ENCODE measurements around the gene FSTL5. TPM values are rescaled to one million over a fixed set of nuclear protein-coding genes. Genes with fewer than 3 reads are reported as not detected.

The FSTL5 gene
- total and polyA plus RNA-seq, 2 of the 8 experiments (the other 6 are each of a cell fraction or from before 2014, with no cell fraction given) = 0.09 to 0.32 TPM

DNA sequence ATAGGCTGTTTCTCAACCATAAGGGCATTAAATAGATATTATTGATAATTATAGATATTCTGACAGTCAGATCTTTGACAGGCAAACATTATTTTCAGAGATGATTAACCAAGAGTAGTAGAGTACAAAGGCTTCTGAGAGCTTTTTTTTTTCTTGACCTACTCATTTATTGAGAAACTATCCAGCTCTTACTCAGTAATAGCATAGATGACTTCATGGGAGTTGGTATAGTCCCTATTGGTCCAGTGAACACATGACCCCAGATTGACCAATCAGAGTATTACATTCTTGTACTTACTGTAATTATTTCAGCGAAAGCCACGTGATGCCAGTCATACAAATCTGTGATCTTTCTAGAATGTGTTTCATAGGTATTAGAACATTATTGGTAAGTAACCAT lies 508.7 kb downstream of the FSTL5 start (continued):
- TF ChIP-seq, protein P1, sequence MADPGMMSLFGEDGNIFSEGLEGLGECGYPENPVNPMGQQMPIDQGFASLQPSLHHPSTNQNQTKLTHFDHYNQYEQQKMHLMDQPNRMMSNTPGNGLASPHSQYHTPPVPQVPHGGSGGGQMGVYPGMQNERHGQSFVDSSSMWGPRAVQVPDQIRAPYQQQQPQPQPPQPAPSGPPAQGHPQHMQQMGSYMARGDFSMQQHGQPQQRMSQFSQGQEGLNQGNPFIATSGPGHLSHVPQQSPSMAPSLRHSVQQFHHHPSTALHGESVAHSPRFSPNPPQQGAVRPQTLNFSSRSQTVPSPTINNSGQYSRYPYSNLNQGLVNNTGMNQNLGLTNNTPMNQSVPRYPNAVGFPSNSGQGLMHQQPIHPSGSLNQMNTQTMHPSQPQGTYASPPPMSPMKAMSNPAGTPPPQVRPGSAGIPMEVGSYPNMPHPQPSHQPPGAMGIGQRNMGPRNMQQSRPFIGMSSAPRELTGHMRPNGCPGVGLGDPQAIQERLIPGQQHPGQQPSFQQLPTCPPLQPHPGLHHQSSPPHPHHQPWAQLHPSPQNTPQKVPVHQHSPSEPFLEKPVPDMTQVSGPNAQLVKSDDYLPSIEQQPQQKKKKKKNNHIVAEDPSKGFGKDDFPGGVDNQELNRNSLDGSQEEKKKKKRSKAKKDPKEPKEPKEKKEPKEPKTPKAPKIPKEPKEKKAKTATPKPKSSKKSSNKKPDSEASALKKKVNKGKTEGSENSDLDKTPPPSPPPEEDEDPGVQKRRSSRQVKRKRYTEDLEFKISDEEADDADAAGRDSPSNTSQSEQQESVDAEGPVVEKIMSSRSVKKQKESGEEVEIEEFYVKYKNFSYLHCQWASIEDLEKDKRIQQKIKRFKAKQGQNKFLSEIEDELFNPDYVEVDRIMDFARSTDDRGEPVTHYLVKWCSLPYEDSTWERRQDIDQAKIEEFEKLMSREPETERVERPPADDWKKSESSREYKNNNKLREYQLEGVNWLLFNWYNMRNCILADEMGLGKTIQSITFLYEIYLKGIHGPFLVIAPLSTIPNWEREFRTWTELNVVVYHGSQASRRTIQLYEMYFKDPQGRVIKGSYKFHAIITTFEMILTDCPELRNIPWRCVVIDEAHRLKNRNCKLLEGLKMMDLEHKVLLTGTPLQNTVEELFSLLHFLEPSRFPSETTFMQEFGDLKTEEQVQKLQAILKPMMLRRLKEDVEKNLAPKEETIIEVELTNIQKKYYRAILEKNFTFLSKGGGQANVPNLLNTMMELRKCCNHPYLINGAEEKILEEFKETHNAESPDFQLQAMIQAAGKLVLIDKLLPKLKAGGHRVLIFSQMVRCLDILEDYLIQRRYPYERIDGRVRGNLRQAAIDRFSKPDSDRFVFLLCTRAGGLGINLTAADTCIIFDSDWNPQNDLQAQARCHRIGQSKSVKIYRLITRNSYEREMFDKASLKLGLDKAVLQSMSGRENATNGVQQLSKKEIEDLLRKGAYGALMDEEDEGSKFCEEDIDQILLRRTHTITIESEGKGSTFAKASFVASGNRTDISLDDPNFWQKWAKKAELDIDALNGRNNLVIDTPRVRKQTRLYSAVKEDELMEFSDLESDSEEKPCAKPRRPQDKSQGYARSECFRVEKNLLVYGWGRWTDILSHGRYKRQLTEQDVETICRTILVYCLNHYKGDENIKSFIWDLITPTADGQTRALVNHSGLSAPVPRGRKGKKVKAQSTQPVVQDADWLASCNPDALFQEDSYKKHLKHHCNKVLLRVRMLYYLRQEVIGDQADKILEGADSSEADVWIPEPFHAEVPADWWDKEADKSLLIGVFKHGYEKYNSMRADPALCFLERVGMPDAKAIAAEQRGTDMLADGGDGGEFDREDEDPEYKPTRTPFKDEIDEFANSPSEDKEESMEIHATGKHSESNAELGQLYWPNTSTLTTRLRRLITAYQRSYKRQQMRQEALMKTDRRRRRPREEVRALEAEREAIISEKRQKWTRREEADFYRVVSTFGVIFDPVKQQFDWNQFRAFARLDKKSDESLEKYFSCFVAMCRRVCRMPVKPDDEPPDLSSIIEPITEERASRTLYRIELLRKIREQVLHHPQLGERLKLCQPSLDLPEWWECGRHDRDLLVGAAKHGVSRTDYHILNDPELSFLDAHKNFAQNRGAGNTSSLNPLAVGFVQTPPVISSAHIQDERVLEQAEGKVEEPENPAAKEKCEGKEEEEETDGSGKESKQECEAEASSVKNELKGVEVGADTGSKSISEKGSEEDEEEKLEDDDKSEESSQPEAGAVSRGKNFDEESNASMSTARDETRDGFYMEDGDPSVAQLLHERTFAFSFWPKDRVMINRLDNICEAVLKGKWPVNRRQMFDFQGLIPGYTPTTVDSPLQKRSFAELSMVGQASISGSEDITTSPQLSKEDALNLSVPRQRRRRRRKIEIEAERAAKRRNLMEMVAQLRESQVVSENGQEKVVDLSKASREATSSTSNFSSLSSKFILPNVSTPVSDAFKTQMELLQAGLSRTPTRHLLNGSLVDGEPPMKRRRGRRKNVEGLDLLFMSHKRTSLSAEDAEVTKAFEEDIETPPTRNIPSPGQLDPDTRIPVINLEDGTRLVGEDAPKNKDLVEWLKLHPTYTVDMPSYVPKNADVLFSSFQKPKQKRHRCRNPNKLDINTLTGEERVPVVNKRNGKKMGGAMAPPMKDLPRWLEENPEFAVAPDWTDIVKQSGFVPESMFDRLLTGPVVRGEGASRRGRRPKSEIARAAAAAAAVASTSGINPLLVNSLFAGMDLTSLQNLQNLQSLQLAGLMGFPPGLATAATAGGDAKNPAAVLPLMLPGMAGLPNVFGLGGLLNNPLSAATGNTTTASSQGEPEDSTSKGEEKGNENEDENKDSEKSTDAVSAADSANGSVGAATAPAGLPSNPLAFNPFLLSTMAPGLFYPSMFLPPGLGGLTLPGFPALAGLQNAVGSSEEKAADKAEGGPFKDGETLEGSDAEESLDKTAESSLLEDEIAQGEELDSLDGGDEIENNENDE (IDR thresholded peaks at IDR 0.05; ENCODE audit: insufficient replicate concordance, low read length) = no peak
- TF ChIP-seq KDM5A (IDR thresholded peaks at IDR 0.05; ENCODE audit: low read length) = no peak
- TF ChIP-seq SIRT6 (IDR thresholded peaks at IDR 0.05; ENCODE audit: low read length) = no peak
- TF ChIP-seq CHD2 (IDR thresholded peaks at IDR 0.05; ENCODE audit: low read length) = no peak
- no peak for TF ChIP-seq CREB1 (IDR thresholded peaks at IDR 0.05)
- TF ChIP-seq TBP (IDR thresholded peaks at IDR 0.05; ENCODE audit: low read depth, low read length) = no peak

Data from H1 (cell line).